ENCODE data around the gene TTC34. TPM values are rescaled to one million over a fixed set of nuclear protein-coding genes. Genes with fewer than 3 reads are reported as not detected.

TTC34 gene
- total RNA-seq = 1 to 10 TPM; 2.7 to 2.8 TPM

GRCh38 chr1:2801535-2802291, at the start of gene TTC34:
Gene TTC34, minus strand, starts transcription at chr1:2801693. Its CDS starts 866 bp downstream, at chr1:2800827.
- no peaks in the 10 kb centered on the region for H3K27me3 Mint-ChIP-seq
- H3K4me1 Mint-ChIP-seq = peaks cover 2% of the 10 kb centered on the region
- H3K36me3 Mint-ChIP-seq = no peaks in the 10 kb centered on the region
- peak; percentile 78 for DNase-seq
- POLR2A ChIA-PET = no interaction called here
- H3K27ac Mint-ChIP-seq = peak within 1 kb of the TSS; percentile 67
- ATAC-seq (ENCODE audit: low read depth) = peak; percentile 81
- no peak within 1 kb of the TSS for H3K4me3 Mint-ChIP-seq
- no peaks in the 10 kb centered on the region for H3K9me3 Mint-ChIP-seq

- Mint-ChIP-seq H3K4me1 (peaks cover 1% of the 10 kb centered on the region), H3K36me3 (no peaks in the 10 kb centered on the region), H3K4me3 (no peak overlapping the region), H3K9me3 (no peaks in the 10 kb centered on the region), H3K27me3 (peaks cover 2% of the 10 kb centered on the region), H3K27ac (no peak overlapping the region)
- ATAC-seq (ENCODE audit: low read depth) (no peak), DNase-seq (no peak)
- POLR2A ChIA-PET = no interaction called here
Observed at GRCh38 chr1:2850502-2850901, 49.0 kb upstream of the TTC34 start.

GRCh38 chr1:2848006-2848670, 46.6 kb upstream of the TTC34 start:
- Mint-ChIP-seq H3K4me3 (no peak overlapping the region), H3K27ac (no peak overlapping the region)
- POLR2A ChIA-PET = no interaction called here

GRCh38 chr1:2847086-2847985, 45.8 kb upstream of the TTC34 start:
- no peak overlapping the region for H3K4me3 Mint-ChIP-seq
- H3K4me1 Mint-ChIP-seq = peaks cover 1% of the 10 kb centered on the region
- H3K9me3 Mint-ChIP-seq = no peaks in the 10 kb centered on the region
- H3K27ac Mint-ChIP-seq = no peak overlapping the region
- ATAC-seq (ENCODE audit: low read depth) (no peak), DNase-seq (no peak)
- POLR2A ChIA-PET = no interaction called here
- H3K36me3 Mint-ChIP-seq = no peaks in the 10 kb centered on the region
- H3K27me3 Mint-ChIP-seq = peaks cover 2% of the 10 kb centered on the region

More at GRCh38 chr1:2848006-2848670, 46.6 kb upstream of the TTC34 start:
- Mint-ChIP-seq H3K27me3 (peaks cover 2% of the 10 kb centered on the region), H3K36me3 (no peaks in the 10 kb centered on the region), H3K9me3 (no peaks in the 10 kb centered on the region), H3K4me1 (peaks cover 1% of the 10 kb centered on the region)
- DNase-seq = no peak
- no peak for ATAC-seq (ENCODE audit: low read depth)

GRCh38 chr1:2845869-2846268, 44.4 kb upstream of the TTC34 start:
- Mint-ChIP-seq H3K36me3 (no peaks in the 10 kb centered on the region), H3K27ac (no peak overlapping the region), H3K4me3 (no peak overlapping the region), H3K27me3 (peaks cover 2% of the 10 kb centered on the region), H3K9me3 (no peaks in the 10 kb centered on the region), H3K4me1 (peaks cover 4% of the 10 kb centered on the region)
- DNase-seq (no peak), ATAC-seq (ENCODE audit: low read depth) (no peak)
- POLR2A ChIA-PET = interaction anchor here (0.6 kb wide), 1 partner anchor 160 kb away, joined by 3 read pairs; no protein-coding TSS in a partner anchor

- DNase-seq (peak; percentile 74), ATAC-seq (ENCODE audit: low read depth) (peak; percentile 86)
- H3K9me3 Mint-ChIP-seq = no peaks in the 10 kb centered on the region
- no peaks in the 10 kb centered on the region for H3K27me3 Mint-ChIP-seq
- peak overlapping the region; percentile 69 for H3K27ac Mint-ChIP-seq
- H3K4me3 Mint-ChIP-seq = peak overlapping the region; percentile 60
- H3K36me3 Mint-ChIP-seq = no peaks in the 10 kb centered on the region
- H3K4me1 Mint-ChIP-seq = peaks cover 18% of the 10 kb centered on the region
- POLR2A ChIA-PET = no interaction called here
Observed at GRCh38 chr1:2840036-2840809, 38.7 kb upstream of the TTC34 start.

GRCh38 chr1:2837823-2838222, 36.3 kb upstream of the TTC34 start:
- no peaks in the 10 kb centered on the region for H3K9me3 Mint-ChIP-seq
- ATAC-seq (ENCODE audit: low read depth) = no peak
- no peak overlapping the region for H3K27ac Mint-ChIP-seq
- H3K36me3 Mint-ChIP-seq = no peaks in the 10 kb centered on the region
- H3K4me1 Mint-ChIP-seq = peaks cover 18% of the 10 kb centered on the region
- no peaks in the 10 kb centered on the region for H3K27me3 Mint-ChIP-seq
- POLR2A ChIA-PET = no interaction called here
- DNase-seq = no peak
- H3K4me3 Mint-ChIP-seq = no peak overlapping the region

- no peak for DNase-seq
- POLR2A ChIA-PET = no interaction called here
- no peak for ATAC-seq (ENCODE audit: low read depth)
- Mint-ChIP-seq H3K36me3 (no peaks in the 10 kb centered on the region), H3K27me3 (no peaks in the 10 kb centered on the region), H3K4me3 (no peak overlapping the region), H3K27ac (no peak overlapping the region), H3K4me1 (peaks cover 18% of the 10 kb centered on the region), H3K9me3 (no peaks in the 10 kb centered on the region)
Observed at GRCh38 chr1:2837316-2837715, 35.8 kb upstream of the TTC34 start.

- Mint-ChIP-seq H3K9me3 (no peaks in the 10 kb centered on the region), H3K36me3 (no peaks in the 10 kb centered on the region), H3K4me1 (peaks cover 18% of the 10 kb centered on the region)
Observed at GRCh38 chr1:2836333-2836970, 35.0 kb upstream of the TTC34 start.

GRCh38 chr1:2835650-2836159, 34.2 kb upstream of the TTC34 start:
- H3K27ac Mint-ChIP-seq = no peak overlapping the region
- DNase-seq (no peak), ATAC-seq (ENCODE audit: low read depth) (no peak)
- no peaks in the 10 kb centered on the region for H3K36me3 Mint-ChIP-seq
- H3K4me3 Mint-ChIP-seq = no peak overlapping the region
- no peaks in the 10 kb centered on the region for H3K27me3 Mint-ChIP-seq
- peaks cover 14% of the 10 kb centered on the region for H3K4me1 Mint-ChIP-seq
- POLR2A ChIA-PET = no interaction called here
- H3K9me3 Mint-ChIP-seq = no peaks in the 10 kb centered on the region

More at GRCh38 chr1:2836333-2836970, 35.0 kb upstream of the TTC34 start:
- ATAC-seq (ENCODE audit: low read depth) (no peak), DNase-seq (no peak)
- POLR2A ChIA-PET = no interaction called here
- no peak overlapping the region for H3K27ac Mint-ChIP-seq
- H3K27me3 Mint-ChIP-seq = no peaks in the 10 kb centered on the region
- no peak overlapping the region for H3K4me3 Mint-ChIP-seq

GRCh38 chr1:2834741-2835564, 33.5 kb upstream of the TTC34 start:
- H3K4me3 Mint-ChIP-seq = no peak overlapping the region
- POLR2A ChIA-PET = no interaction called here
- no peak for ATAC-seq (ENCODE audit: low read depth)
- H3K27me3 Mint-ChIP-seq = no peaks in the 10 kb centered on the region
- H3K27ac Mint-ChIP-seq = no peak overlapping the region
- no peak for DNase-seq
- peaks cover 6% of the 10 kb centered on the region for H3K4me1 Mint-ChIP-seq
- H3K36me3 Mint-ChIP-seq = no peaks in the 10 kb centered on the region
- no peaks in the 10 kb centered on the region for H3K9me3 Mint-ChIP-seq

- H3K4me1 Mint-ChIP-seq = no peaks in the 10 kb centered on the region
- ATAC-seq (ENCODE audit: low read depth) (no peak), DNase-seq (no peak)
- POLR2A ChIA-PET = no interaction called here
- no peak overlapping the region for H3K4me3 Mint-ChIP-seq
- no peak overlapping the region for H3K27ac Mint-ChIP-seq
- no peaks in the 10 kb centered on the region for H3K36me3 Mint-ChIP-seq
- H3K27me3 Mint-ChIP-seq = no peaks in the 10 kb centered on the region
- no peaks in the 10 kb centered on the region for H3K9me3 Mint-ChIP-seq
Observed at GRCh38 chr1:2834146-2834475, 32.6 kb upstream of the TTC34 start.

Data from activated naive CD8-positive, alpha-beta T cell treated with anti-CD3 and anti-CD28 coated beads, Interleukin-2, amount 10 ng/mL, durations not matched to agents 7 days and 5 days (primary cell).